ENCODE measurements around the gene ZNF791.
A peak's percentile ranks its signal among the peaks of the same experiment; 100 is the strongest.
"Not testable (repeated sequence)": the region's sequence is repeated elsewhere in the genome, so short reads cannot be mapped to it uniquely, and the experiment has no call there.

Gene ZNF791

DNA sequence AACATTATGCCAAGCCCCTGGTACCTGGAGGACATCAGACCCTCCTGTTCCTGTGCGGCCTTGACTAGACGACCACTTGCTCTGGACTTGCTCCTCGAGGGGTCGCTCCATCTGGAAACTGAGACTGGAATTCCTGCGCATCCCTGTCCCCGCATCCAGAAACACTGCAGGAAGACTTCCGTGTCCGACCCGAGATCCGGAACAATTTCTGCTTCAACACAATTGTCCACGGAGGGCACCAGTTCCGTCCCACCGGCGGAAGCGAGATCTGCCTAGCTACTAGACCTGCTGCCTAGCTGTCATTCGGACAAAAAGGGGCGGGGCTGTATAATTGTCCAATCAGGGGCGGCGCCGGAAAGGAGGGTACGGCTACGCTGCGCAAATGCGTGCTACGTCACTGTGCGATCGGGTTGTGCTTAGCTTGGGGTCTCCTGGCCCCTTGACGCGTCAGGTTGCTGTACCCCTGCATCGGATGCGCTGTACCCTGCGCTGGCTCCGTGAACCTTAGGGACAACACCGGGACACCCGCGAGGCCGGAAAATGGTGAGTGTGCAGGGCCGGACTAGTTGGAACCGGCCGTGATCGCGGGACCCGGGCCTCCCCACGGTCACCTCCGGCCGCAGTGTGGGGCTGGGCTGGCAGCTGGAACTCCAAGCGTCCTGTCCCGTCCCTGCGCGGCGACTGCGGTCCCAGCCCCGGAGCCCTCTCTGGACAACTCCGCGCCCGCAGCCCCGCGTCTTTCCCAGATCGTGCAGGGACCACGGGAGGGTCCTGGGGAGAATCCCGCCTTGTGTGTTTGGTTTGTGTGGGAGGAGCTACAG lies at the start of gene ZNF791, which contains the start of gene ZNF490:
ZNF791 (plus strand) TSS at position 381 of the 821 bp plus-strand sequence; CDS start at position 541, 160 bp downstream.
ZNF490 (minus strand) TSS at position 274 of the 821 bp plus-strand sequence; CDS start at position 141, 133 bp downstream.
- peak; percentile 94 to 96 for DNase-seq

DNA sequence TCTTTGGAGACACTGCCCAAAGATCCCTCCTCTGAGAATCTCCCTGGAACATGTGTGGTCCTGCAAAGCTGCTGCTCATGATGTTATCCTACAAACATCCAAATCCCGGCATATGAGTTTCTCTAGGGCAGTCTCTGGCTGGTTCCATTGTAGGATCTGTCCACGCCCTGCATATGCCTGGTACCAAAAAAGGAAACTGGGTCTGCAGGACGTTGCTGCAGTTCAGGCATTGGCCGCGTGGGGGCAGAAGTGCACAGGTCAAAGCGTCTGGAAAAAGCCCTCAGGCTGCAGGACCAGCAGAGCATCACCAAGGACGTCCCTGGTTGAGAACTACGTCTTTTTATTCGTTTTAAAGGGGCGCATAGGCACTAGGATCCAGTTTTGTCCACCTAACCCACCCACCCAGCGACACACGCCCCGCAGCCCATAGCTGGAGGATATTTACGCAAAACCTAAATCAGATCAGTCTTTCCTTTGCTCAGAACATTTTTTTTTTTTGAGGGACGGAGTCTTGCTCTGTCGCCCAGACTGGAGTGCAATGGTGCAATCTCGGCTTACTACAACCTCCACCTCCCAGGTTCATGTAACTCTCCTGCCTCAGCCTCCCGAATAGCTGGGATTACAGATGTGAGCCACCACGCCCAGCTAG lies 46.6 kb upstream of the ZNF791 start:
- peak; percentile 95 to 96 for DNase-seq

DNA sequence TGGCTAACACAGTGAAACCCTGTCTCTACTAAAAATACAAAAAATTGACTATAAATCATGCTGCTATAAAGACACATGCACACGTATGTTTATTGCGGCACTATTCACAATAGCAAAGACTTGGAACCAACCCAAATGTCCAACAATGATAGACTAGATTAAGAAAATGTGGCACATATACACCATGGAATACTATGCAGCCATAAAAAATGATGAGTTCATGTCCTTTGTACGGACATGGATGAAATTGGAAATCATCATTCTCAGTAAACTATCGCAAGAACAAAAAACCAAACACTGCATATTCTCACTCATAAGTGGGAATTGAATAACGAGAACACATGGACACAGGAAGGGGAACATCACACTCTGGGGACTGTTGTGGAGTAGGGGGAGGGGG lies 44.3 kb upstream of the ZNF791 start:
- not testable (repeated sequence) for DNase-seq

DNA sequence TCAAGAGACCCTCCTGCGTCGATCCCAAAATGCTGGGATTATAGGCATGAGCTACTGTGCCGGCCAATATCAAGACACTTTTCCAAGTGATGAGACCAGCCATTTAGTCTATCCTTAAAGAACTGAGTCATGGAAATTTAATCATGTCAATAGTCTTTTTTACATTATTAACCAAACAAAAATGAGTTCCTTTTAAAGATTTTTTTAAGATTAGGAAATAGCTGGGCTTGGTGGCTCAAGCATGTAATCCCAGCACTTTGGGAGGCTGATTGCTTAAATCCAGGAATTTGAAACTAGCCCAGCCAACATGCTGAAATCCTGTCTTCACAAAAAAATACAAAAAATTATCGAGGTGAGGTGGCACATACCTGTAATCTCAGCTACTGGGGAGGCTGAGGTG lies 42.8 kb upstream of the ZNF791 start:
- no peak for DNase-seq

DNA sequence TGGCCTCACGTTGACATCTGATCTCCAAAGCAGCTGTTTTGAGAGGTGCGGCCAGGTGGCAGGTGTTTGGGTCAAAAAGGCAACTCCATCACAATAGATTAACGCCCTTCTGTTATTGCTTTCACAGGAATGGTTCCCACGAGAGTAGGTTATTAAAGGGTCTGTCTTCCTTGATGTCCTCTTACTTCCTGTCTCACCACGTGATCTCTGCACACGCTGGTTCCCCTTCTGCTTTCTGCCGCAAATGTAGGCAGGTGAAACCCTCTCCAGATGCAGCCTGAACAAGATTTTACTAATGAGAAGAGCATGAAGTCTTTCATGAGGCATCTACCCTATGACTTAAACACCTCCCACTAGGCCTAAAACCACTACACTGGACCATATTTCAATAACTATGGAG lies 36.7 kb upstream of the ZNF791 start:
- no peak for DNase-seq

DNA sequence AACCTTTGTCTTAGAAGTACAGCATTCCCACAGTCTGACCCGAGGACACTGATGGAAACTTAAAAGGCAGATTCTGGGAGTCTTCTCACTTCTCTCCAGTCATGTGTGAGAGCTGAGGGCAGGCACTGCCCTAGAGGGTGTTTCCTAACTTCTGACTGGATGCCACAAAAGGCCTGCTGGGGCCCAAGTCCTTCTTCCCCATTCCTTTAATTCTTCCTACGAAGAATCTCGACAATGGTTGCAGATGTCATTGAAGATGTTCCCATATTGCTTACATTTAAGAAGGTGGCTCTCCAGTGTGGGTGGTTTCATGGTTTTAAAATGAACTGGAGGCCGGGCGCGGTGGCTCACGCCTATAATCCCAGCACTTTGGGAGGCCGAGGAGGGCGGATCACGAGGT lies 32.1 kb upstream of the ZNF791 start:
- DNase-seq = no peak

DNA sequence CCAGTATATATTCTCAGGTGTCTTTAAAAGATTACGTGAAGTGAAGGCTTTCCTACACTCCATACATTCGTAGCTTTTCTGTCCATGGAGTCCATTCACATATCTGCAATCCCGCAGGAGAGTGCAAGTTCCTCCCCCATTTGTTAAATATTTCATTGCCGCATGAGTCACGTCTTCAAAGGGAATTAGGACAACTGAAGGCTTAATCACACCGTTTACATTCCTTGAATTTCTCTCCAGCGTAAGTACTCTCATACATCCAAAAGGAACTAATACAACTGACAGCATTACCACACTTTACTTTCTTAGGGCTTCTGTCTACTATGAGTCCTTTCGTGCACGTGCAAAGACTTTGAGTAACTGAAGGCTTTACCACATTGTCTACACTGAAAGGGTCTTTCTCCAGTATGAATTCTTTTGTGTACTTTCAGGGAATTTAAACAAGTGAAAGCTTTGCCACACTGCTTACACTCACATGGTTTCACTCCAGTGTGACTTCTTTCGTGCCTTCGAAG lies 30.5 kb upstream of the ZNF791 start:
- DNase-seq = no peak

DNA sequence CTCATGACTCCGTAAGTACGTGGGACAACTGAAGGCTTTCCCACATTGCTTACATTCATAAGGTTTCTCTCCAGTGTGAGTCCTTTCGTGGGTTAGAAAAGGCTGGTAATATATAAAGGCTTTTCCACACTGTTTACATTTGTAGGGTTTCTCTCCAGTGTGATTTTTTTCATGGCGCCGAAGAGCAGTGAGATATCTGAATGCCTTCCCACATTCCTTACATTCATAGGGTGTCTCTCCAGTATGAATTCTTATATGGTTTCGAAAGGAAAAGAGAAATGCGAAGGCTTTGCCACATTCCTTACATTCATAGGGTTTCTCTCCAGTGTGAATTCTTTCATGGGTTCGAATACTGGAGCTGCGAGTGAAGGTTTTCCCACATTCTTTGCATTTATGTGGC lies 29.6 kb upstream of the ZNF791 start:
- DNase-seq = no peak

DNA sequence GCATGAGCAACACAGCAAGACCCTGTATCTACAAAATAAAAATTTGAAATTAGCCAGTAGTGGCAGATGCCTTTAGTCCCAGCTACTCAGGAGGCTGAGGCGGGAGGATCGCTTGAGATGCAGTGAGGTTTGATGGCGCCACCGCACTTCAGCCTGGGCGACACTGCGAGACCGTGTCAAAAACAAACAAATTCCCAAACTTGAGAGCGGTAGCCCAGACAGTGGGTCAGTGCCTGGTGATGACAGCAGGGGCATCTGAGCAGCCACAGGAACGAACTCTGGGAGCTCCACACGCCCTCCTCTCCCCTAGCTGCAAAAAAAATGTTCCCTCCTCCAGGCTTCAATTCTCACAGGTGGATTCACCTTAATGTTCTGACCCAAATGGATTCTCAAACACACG lies 14.2 kb upstream of the ZNF791 start:
- DNase-seq = no peak

DNA sequence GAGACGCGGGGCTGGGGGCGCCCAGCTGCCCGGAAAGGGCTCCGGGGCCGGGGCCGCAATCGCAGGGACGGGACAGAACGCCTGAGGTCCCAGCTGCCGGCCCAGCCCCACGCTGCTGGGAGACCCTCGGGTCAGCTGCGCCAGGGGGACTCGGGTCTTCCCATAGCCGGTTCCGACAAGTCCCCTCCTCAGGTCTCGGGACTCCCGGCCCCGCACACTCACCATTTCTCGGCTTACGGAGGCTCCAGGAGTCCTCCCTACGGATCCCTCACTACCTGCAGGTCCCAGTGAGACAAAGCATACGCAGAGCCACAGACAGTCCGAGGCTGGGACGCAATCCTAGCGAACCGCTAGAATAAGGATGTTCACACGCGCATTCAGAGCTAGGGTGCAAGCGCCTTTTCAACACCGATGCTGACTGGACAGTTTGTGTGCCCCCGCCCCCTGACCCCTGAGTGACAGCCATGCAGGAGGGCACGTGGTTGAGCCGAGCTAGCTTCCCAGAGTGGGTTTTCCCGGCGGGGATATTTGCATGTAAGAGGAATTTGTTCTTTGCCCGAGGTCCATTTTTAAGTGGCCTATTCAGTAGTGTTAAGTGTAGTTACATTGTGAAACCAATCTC lies 13.7 kb upstream of the ZNF791 start:
- no peak for DNase-seq

DNA sequence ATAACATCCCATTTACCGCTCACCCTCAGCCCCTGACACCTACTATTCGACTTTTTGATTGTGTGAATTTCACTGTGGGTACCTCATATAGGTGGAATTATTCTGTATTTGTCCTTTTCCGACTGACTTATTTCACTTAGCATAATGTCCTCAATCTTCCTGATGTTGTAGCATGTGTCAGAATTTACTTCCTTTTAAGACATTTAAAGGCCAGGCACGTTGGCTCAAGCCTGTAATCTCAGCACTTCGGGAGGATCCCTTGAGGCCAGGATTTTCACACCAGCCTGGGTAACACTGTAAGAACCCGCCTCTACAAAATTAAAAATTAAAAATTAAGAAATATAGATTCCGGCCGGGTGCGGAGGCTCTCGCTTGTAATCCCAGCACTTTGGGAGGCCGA lies 13.1 kb upstream of the ZNF791 start:
- DNase-seq = no peak

DNA sequence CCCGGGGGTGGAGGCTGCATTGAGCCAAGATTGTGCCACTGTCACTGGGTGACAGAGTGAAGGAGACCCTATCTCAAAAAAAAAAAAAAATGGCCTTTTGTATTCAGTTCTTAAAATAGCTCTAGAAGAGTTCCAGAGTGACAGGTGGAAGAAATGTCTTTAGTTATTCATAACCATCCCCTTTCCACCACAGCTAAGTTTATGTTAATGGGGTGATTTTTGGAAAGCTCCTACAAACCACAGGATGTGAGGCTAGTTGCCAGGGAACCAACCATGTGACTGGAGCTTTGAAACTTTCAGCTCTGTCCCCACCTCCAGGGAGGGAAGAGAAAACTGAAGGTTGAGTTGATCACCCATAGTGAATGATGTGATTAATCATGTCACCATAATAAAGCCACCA lies 7.0 kb upstream of the ZNF791 start:
- DNase-seq = peak; percentile 32 to 44

DNA sequence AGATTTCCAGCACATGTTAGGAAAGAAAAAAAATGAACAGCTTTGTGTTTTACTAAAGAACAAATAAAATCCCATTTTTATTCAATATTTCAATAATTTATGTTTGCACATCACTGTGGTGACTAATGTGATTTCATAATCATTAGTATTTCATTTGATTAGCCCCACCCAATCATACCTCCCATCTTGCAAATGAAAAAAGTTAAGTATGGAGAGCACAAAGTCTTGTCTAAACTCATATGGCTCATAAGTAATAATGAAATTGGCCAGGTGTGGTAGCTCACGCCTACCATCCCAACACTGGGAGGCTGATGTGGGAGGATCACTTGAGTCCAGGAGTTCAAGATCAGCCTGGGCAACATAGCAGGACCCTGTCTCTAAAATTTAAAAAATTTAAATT lies 3.9 kb upstream of the ZNF791 start:
- DNase-seq = no peak

DNA sequence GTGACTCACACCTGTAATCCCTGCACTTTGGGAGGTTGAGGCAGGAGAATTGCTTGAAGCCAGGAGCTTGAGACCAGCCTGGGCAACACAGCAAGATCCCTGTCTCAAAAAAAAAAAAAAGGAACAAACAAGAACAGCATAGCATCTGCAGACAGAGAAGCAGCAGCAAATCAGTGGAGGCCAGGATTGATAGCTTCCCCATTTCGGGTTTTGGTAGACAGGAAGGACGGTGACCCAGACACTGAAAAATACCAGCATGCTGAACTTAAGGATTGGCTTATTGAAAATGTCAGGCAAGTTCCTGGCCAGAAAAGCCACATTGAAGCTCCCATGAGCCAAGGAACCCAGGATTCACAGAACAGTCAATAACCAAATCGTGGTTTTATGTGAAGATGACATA lies 3.1 kb upstream of the ZNF791 start:
- DNase-seq = no peak

DNA sequence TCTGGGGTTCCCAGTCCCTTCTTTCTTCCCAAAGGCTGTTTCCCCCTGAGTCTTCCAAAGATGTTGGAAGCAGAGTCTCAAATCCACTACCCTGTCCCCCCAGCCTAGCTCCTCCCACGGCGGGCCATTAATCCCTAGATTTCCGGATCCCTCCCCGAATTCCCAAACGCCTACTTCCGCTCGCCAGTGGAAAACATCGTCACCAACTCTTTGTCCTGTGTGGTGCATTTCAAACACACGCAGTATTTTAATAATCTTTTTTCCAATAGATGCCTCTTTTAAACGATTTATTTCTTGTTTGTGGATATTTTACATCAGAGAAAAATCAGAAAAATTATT lies 610 bp downstream of the ZNF791 start:
- DNase-seq = no peak

DNA sequence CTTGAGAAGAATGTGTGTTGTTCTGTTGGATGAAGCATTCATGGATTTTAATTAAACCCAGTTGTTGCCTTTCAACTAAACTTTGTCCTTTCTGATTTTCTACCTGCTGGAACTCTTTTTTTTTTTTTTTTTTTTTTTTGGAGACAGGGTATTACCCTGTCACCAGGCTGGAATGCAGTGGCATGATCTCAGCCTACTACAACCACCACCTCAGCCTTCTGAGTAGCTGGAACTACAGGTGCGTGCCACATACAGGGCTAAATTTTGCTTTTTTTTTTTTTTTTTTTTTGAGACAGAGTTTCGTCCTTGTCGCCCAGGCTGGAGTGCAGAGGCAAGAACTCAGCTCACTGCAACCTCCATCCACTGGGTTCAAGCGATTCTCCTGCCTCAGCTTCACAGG lies 6.9 kb downstream of the ZNF791 start:
- DNase-seq = no peak

DNA sequence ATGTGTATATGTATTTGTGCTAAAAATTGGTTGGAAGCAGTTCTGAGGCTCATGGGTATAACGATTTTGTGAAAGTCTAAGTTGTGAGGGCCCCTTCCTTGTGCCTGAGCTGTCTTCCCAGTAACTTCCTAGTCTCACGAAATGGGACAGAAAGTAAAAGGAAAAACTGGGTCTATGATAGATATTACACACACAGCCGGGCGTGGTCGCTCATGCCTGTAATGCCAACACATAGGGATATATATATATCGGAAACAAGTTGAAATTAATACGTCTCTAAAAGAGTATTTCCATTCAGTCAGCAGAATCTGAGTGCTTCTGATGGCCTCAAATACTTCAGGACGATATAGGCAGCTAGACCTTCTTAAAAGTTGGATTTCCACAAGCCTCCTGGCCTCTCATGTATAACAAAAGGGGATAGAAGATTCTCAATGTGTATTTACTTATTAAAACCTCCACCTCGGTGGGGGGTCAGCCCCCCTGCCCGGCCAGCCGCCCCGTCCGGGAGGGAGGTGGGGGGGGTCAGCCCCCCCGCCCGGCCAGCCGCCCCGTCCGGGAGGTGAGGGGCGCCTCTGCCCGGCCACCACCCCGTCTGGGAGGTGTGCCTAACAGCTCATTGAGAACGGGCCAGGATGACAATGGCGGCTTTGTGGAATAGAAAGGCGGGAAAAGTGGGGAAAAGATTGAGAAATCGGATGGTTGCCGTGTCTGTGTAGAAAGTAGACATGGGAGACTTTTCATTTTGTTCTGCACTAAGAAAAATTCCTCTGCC lies 10.7 kb downstream of the ZNF791 start:
- not testable (repeated sequence) for DNase-seq

DNA sequence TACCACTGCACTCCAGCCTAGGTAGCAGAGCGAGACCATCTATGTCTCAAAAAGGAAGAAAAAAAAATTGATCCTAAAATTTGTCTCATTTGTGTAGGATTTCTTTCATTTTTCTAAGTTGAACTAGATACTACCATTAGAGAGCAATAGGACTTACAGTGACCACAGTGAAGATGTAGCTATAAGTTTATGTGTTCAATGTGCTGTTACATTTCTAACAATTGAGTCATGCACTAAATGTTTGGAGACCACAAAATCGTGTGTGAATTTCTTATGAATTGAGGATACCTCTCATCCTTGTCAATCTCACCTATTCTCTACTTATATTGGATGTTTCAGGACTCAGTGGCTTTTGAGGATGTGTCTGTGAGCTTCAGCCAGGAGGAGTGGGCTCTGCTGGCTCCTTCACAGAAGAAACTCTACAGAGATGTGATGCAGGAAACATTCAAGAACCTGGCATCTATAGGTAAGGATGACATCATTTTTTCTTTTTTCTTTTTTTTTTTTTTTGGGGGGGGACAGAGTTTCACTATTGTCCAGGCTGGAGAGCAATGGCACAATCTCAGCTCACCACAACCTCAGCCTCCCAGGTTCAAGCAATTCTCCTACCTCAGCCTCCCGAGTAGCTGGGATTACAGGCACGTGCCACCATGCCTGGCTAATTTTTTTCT lies 12.8 kb downstream of the ZNF791 start:
- no peak for DNase-seq

DNA sequence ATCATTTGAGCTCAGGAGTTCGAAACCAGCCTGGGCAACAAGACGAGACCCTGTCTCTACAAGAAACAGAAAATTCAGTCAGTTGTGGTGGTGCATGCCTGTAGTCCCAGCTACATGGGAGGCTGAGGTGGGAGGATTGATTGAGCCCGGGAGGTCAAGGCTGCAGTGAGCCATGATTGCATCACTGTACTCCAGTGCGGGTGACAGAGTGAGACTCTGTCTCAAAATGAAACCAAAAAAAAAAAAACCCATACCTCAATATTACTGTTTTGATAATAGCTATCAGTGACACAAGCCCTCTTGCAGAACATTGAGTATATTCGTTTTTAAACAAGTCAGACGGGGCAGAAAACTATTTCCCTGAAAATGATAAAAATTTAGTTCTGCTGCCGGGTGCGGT lies 16.2 kb downstream of the ZNF791 start:
- no peak for DNase-seq

DNA sequence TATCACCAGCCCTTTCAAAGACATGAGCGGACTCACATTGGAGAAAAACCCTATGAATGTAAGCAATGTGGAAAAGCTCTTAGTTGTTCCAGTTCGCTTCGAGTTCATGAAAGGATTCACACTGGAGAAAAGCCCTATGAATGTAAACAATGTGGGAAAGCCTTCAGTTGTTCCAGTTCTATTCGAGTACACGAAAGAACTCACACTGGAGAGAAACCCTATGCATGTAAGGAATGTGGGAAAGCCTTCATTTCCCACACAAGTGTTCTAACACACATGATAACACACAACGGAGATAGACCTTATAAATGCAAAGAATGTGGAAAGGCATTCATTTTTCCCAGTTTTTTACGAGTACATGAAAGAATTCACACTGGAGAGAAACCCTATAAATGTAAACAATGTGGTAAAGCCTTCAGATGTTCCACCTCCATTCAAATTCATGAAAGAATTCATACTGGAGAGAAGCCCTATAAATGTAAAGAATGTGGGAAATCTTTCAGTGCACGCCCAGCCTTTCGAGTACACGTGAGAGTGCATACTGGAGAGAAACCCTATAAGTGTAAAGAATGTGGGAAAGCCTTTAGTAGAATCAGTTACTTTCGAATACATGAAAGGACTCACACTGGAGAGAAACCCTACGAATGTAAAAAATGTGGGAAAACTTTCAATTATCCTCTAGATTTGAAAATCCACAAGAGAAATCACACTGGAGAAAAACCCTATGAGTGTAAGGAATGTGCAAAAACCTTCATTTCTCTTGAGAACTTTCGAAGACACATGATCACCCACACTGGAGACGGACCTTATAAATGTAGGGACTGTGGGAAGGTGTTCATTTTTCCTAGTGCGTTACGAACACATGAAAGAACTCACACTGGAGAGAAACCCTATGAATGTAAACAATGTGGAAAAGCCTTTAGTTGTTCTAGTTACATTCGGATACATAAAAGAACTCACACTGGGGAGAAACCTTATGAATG lies 17.6 kb downstream of the ZNF791 start:
- no peak for DNase-seq

DNA sequence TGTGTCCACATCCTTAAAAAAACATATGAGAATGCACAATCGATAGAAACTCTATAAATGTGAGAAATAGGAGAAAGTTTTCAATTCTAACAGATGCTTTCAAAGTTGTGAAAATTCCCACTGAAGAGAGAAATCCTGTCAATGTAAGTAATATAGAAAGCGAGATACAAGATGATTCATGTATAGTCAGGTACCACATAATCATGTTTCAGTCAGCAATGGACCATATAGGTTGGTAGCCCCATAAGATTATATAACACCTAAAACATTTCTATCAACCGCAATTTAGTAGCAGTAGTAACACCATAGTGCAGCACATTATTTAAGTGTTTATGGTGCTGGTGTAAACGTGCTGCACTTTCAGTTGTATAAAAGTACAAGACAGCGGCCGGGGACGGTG lies 18.5 kb downstream of the ZNF791 start:
- DNase-seq = no peak

All from stimulated activated CD4-positive, alpha-beta T cell treated with anti-CD3 and anti-CD28 coated beads, Interleukin-2, amount 100 ng/mL, for 48 hours (primary cell).